GM19395 (cell line): Measurements from ENCODE around the gene KRTAP6-2.

Experiments
- ATAC-seq: cut with Tn5 transposase; IDR thresholded peaks from one replicate; pipeline ENCODE4 v1.9.1; 2021; ENCODE audit warnings: mild to moderate bottlenecking, moderate library complexity; ENCODE audit not compliant: unreplicated experiment

Gene KRTAP6-2

DNA sequence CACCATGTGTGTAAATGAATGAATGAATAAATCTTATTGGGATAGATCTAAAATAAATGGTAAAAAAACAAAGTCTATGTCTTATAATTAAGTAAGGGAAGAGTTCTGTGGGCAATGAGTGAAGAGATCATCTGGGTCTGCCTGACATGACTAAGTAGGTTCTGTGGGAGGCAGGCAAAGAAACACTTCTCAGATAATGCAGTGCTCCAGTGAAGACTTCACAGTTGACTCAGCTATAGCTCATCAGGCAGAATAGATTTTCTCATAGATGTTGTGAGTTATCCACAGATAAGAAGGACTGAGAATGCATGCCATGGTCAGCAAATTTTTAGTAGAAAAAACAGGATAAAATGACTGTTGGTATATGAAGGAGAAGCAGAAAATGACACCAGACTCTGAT lies 20.9 kb downstream of the KRTAP6-2 start:
- no peak for ATAC-seq

- no peak for ATAC-seq
Measured at GRCh38 chr21:30567617-30568016, 31.1 kb downstream of the KRTAP6-2 start.

DNA sequence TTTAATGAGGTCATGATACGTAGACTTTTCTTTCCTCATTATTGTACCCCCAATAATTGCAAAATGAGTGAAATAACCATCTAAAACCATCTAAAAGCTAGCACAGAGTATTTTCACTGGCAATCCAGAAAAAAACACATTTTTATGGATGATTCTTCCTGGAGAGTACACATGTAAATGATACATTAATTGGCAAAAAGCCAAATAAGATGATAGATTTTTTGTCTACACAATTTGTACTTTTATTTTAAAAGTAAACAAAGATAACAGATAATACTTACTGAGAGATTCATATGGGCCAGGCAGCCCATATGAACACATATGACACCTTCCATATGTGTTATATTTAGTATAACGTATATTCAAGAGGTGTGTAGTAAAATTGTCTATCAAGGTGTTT lies 35.1 kb downstream of the KRTAP6-2 start:
- no peak for ATAC-seq

DNA sequence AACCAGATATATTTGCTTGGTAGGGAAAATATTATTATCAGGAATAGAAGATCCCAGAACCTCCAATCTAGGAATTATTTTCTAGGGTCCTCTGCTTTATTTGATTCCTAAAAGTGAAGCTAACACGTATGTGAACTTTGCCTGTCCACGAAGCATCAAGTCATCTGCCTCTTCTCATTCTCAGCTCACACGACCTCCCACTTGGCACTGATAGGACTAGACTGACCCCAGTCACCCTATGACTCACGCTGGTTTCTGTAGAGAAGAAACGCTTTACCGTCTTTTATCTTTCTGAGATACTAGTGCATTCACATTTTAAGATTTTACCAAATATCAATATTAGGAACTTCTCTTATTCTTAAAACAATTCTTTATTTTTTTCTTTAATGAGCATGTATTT lies 35.6 kb downstream of the KRTAP6-2 start:
- ATAC-seq: no peak

DNA sequence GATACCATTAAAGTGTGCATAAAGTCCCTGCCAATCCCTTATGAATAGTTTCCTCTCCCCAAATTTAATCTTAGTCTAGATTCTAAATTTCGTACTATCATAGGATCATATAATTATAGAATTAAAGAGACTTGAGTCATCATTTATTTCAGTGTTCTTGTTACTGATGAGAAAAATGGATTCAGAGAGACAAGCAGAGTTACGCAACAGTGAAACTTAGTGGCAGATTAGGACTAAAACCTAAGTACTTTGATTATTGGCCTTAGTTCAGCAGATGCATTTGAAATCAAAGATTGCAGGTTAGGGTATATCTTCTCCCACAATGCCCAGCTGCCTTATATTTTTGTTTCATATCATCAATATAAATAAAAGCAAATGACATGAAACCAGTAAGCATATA lies 36.7 kb downstream of the KRTAP6-2 start:
- ATAC-seq: no peak

DNA sequence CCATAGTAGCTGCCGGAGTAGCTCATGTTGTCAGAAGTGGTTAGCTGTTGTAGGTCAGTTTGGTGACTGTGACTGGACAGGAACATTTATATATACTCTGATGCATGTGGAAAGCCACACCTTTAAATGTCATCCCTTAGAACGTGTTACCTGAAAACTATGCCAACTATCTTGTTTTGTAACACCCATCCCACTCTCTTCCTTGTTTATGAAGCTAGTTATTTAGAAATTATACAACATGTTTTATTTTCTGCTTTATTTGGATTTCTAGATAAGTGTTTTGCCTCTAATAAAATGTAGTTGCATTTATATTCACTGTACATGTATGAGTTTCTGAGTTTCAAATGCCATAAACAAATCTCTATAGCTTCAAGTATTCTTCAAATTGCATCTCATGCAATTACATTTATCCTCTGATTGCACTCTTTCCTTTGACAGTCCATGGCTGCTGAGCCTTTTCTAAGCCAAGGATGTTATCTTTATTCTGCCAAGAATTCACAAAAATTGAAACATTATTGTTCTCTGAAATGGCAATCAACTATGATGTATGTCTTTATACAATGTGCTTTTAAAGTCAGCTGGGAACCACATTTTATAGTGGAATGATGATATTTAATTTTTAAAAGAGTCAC lies 37.3 kb downstream of the KRTAP6-2 start, which contains the start of gene KRTAP19-7:
TSS of gene KRTAP19-7 (minus strand) at position 51 of the 632 bp plus-strand sequence. CDS start at position 26, 25 bp downstream.
- no peak for ATAC-seq

- no peak for ATAC-seq
Measured at GRCh38 chr21:30555095-30555494, 43.6 kb downstream of the KRTAP6-2 start.

DNA sequence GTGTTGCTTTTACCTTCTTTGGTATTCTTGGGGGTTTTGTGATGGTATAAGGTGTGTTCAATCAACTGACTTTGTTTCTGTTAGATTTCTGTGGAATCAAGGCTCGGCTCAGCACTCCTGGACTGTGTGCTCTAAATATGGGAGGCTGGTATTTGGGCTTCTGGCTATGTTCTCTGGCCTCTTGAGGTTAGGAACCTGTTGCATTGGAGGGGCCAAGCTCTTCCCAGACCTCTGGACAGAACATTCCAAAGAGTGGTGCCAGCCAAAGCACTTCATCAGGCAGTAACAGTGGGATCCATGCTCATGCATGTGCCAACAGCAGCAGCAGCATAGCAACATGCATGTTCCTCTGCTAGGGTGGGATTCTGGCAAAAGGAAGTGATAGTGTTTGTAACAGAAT lies 45.9 kb downstream of the KRTAP6-2 start:
- ATAC-seq: no peak
